Prostate gland (tissue), 2 donors: ENCODE data around the gene RNF220. TPM values are rescaled to one million over a fixed set of nuclear protein-coding genes. Genes with fewer than 3 reads are reported as not detected.
A peak's percentile ranks its signal among the peaks of the same experiment; 100 is the strongest.

ENCODE experiments used
- DNase-seq: peaks from one replicate; pipeline ENCODE4 v3.0.0-alpha.2; 2019; ENCODE audit warnings: low spot score
- H3K27ac ChIP-seq, 2 donors: fragments of 200-600 bp; sonication (generic); 2 replicates each; pipeline ENCODE4 v1.5.1; 2017 to 2019
- H3K27me3 ChIP-seq: fragments of 200-600 bp; sonication (generic); replicated peaks from 2 replicates; pipeline ENCODE4 v1.5.1; 2019; ENCODE audit not compliant: insufficient read depth
- H3K36me3 ChIP-seq, 2 donors: fragments of 200-600 bp; sonication (generic); 1 replicate in 1 of 2; 2 replicates in 1 of 2; pipeline versions ENCODE4 v1.5.1 to v1.8.1; 2017 to 2019
- H3K4me1 ChIP-seq: fragments of 200-600 bp; sonication (generic); replicated peaks from 2 replicates; pipeline ENCODE4 v1.5.1; 2019
- H3K4me3 ChIP-seq, 2 donors: fragments of 200-600 bp; sonication (generic); 2 replicates each; pipeline ENCODE4 v1.5.1; 2017 to 2019
- H3K9me3 ChIP-seq: fragments of 200-600 bp; sonication (generic); 2 replicates; pipeline ENCODE4 v1.5.1; 2017
- CTCF ChIP-seq, 4 experiments: fragments of 200-600 bp in 2 of 4; fragments of 450-650 bp in 2 of 4; sonication (generic) in 2 of 4; IDR thresholded peaks; 1 replicate in 3 of 4; 2 replicates in 1 of 4; pipeline ENCODE4 v1.5.1; 2016 to 2019; ENCODE audit warnings: antibody characterized with exemption in 4 of 4, mild to moderate bottlenecking in 2 of 4, moderate library complexity in 2 of 4
- POLR2A ChIP-seq: fragments of 450-650 bp; IDR thresholded peaks from one replicate; pipeline ENCODE4 v1.6.1; 2016; ENCODE audit warnings: antibody characterized with exemption, mild to moderate bottlenecking
- POLR2AphosphoS5 ChIP-seq: sonication (generic); formaldehyde crosslinking; IDR thresholded peaks from one replicate; pipeline ENCODE4 v1.6.1; 2017; ENCODE audit warnings: antibody characterized with exemption
- WGBS: methylation state at CpG from one replicate; pipeline ENCODE4 v1.1.5; 2018; 5-methylcytosine and 5-hydroxymethylcytosine counted together
- intact Hi-C: fragments of 100-400 bp; cut with DNase I; formaldehyde crosslinking; loops from one replicate; pipeline ENCODE4 v1.14.2; 2022
- total RNA-seq, 2 donors: library from RNA; depleted of rRNA; stranded (reverse); fragments of >200 nt; gene quantifications; one replicate each; pipeline ENCODE4 v1.1.0, GENCODE V29; 2016

The RNF220 gene
- total RNA-seq, 2 donors from 2014 or later = 116 to 147 TPM

DNA sequence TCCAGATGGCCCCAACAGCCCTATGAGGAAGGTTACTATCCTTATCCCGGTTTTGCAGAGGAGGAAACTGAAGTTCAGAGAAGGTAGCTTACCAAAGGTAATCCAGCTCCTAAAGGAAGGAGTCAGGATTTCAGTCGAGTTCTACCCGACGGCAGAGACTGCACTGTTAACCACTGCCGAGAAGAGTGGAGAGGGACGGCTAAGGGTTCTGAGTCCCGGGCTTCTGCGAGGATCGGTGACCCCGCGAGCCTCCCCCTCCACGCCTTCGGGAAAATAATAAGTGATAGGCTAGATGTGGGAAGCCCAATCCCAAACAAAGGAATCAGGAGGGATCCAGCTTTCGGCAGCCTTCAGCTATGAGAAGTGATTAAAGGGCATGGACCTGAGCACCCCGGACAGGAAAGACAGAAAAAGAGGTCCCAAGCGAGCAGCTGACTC is 268.6 kb downstream of the RNF220 start:
- Histone ChIP-seq H3K27me3 (no peaks in the 10 kb centered on the region), H3K9me3 (no peaks in the 10 kb centered on the region), H3K36me3 (no peaks in the 10 kb centered on the region), H3K27ac (peak overlapping the region; percentile 96 to 97), H3K4me1 (peaks cover 7% of the 10 kb centered on the region), H3K4me3 (peak overlapping the region; percentile 64 to 78)
- intact Hi-C loops = no loop called here
- no peak for DNase-seq
- under 1% methylated on average over 16 of the region's 16 CpGs for WGBS
- TF ChIP-seq POLR2A (peak; percentile 58), CTCF (IDR thresholded peaks at IDR 0.05) (no peak), POLR2AphosphoS5 (no peak)

DNA sequence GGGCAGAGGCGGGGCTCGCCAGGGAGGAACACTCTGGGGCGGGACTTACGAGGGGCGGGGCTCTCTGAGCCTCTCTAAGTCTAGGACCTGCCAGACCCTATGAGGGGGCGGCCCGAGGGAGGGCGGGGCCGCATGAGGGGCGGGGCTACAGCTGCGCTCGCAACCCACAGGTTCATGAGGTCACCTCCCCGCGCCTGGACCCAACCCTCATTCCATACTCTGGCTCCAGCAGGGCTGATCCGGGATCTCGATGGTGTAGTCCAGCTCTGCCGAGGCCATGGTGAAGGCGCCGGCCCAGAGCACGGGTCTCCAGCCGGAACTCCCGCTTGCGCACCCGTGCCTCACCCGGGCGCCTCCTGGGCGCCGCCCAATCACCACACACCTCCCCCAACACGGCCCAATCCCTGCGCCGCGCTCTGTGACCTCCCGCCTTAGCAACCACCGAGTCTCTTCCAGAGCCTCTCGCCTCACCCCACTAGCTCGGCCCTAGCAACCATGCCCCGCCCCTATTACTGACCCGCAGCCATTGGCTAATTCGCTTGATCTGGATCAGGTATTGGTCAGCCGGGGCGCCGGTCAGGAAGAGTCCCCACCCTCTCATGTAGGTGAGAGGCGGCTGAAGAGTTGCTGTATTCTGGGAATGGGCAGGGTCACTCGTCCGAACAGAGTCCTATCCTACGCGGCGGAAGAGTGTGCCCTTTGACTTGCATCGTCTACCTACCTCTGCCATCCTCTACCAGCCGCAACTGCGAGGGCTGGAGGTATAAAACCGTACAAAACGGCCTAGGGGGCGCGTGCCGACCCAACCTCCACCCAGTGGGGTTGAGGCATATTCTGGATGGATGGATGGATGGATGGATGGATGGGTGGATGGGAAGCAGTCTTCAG is 269.3 kb downstream of the RNF220 start, which contains the start of the genes ARMH1 and TMEM53:
ARMH1 (plus strand) TSS at position 602 of the 888 bp plus-strand sequence. CDS start 14,984 bp downstream, outside the sequence.
TMEM53 (minus strand) TSS at position 369 of the 888 bp plus-strand sequence; CDS start at position 279, 90 bp downstream.
- intact Hi-C loops = no loop called here
- no peaks in the 10 kb centered on the region for H3K36me3 ChIP-seq

GRCh38 chr1:44675186-44675585 is 270.1 kb downstream of the RNF220 start:
- TF ChIP-seq CTCF (IDR thresholded peaks at IDR 0.05) (no peak), POLR2AphosphoS5 (no peak), POLR2A (no peak)
- Histone ChIP-seq H3K27ac (peak overlapping the region in 1 of 2 donors; percentile 96), H3K36me3 (no peaks in the 10 kb centered on the region), H3K27me3 (no peaks in the 10 kb centered on the region), H3K9me3 (no peaks in the 10 kb centered on the region), H3K4me1 (peaks cover 7% of the 10 kb centered on the region), H3K4me3 (no peak overlapping the region)
- 86% methylated on average over 7 of the region's 7 CpGs for WGBS
- DNase-seq = no peak
- intact Hi-C loops = no loop called here

More for the DNA sequence above, 269.3 kb downstream of the RNF220 start, which contains the start of the genes ARMH1 and TMEM53:
- DNase-seq = peak; percentile 100
- H3K27me3 ChIP-seq = no peaks in the 10 kb centered on the region
- H3K27ac ChIP-seq = peak within 1 kb of the TSS; percentile 96 to 97
- TF ChIP-seq CTCF (IDR thresholded peaks at IDR 0.05) = peak in 2 of 4 experiments; percentile 3 to 5
- TF ChIP-seq POLR2A = peak; percentile 27
- TF ChIP-seq POLR2AphosphoS5 = peak; percentile 89
- peak within 1 kb of the TSS; percentile 64 to 78 for H3K4me3 ChIP-seq
- WGBS = under 1% methylated on average over 48 of the region's 56 CpGs
- H3K9me3 ChIP-seq = no peaks in the 10 kb centered on the region
- H3K4me1 ChIP-seq = peaks cover 7% of the 10 kb centered on the region

GRCh38 chr1:44676484-44677200 is 271.6 kb downstream of the RNF220 start:
- Histone ChIP-seq H3K4me3 (no peak overlapping the region), H3K27me3 (no peaks in the 10 kb centered on the region), H3K27ac (no peak overlapping the region), H3K9me3 (no peaks in the 10 kb centered on the region), H3K36me3 (no peaks in the 10 kb centered on the region), H3K4me1 (peaks cover 7% of the 10 kb centered on the region)
- no peak for DNase-seq
- TF ChIP-seq POLR2A (no peak), CTCF (IDR thresholded peaks at IDR 0.05) (no peak), POLR2AphosphoS5 (no peak)
- intact Hi-C loops = no loop called here
- WGBS = 89% methylated on average over 5 of the region's 5 CpGs
